ENCODE data around the gene DRAP1.

DRAP1 gene

DNA sequence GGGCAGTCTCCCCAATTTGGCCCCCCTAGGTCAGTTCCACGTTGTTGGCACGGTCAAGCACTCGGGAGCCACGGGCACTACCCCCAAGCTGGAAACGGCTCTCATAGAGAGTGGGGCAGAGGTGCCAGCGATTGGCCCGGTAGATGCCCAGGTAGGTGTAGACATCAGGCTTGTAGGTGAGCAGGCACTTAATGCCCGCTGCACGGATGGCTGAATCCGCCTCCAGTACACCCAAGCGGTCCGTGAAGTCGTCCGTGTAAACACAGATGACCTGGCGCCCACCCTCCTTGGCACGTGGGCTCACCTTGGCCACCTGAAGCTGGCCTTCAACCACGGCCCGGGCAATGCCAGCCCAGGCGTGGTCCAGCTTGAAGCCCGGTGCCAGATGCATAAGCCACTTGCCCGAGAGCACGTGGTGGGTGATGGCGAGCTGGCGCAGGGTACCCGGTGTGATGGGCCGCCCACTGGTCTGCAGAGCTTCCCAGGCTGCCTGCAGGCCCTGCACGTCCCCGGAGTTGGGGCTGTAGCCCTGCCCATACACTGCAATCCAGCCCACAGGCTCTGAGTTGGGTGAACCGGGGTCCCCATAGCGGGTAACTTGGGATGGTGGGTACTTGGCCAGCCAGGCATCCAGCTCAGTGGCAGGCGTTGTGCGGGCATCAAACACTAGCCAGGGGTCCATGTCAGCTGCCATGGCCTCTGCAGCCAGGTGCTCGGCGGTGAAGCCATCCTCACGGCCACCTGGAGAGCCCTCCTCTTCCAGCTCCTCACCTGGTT is 1.6 kb upstream of the DRAP1 start:
- no peak for DNase-seq (ENCODE audit: insufficient read length, low spot score)
- FAIRE-seq: no peak
- no peak for TF ChIP-seq CTCF (IDR thresholded peaks at IDR 0.05; ENCODE audit: insufficient read depth, missing control alignments)

DNA sequence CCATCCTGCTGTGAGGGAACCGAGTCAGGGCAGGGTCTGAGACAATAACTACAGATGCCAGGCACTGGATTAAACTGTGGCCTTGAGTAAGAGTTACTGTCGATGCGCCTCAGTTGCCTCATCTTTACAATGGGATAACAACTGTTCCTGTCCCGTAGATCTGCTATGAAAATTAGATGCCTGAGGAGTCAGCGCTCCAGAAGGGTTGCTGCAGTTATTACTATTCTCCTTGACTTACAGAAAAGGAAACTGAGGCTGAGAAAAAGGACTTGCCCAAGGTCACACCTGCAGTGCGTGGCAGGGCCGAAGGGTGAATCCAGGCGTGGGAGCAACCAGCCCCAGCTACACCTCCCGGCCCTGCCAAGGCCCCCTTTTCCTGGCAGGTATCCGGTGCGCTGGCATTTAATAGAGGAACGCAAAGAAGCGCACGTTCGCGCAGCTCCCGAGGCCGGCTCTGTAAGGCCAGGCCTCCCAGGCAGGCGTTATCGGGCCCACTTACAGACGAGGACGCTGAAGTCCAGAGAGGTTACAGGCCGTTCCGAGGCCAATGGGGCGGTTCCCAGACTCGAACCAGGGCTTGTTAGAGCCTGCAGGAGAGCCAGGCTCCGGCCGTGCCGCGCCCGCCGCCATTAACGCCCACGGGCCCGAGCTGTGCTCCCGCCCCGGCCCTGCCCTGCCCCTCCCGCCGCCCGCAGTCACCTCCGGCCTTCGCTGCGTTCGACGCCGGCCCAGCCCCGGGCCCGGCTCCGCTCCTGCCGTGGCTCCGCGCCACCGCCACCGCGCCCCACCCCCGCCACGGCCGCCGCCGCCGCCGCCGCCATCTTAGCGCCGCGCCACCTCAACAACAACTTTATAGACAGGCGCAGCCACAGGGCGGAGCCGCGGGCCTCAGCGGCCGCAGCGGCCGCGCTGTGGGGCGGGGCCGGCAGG is 750 bp upstream of the DRAP1 start, which contains the start of gene C11orf68:
TSS of gene C11orf68 (minus strand) at position 852 of the 930 bp plus-strand sequence. CDS start at position 821, 31 bp downstream.
- no peak for TF ChIP-seq CTCF (IDR thresholded peaks at IDR 0.05; ENCODE audit: insufficient read depth, missing control alignments)
- DNase-seq (ENCODE audit: insufficient read length, low spot score): no peak
- FAIRE-seq: no peak

- no peak for DNase-seq (ENCODE audit: insufficient read length, low spot score)
Measured at GRCh38 chr11:65919573-65920371, 546 bp downstream of the DRAP1 start.

DNA sequence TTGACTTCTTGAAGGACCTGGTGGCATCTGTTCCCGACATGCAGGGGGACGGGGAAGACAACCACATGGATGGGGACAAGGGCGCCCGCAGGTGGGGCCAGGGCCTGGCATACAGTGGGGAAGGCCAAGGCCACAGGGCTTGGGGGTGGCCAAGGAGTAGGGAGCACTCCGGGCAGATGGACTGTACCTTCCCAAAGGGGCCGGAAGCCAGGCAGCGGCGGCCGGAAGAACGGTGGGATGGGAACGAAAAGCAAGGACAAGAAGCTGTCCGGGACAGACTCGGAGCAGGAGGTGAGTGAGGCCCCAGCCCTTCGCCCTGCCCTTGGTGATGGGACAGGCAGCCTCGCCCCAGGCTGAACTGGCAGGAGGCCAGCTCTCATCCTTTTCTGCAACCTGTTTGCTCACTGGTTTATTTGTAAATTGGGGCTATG is 1.2 kb downstream of the DRAP1 start:
- no peak for TF ChIP-seq CTCF (IDR thresholded peaks at IDR 0.05; ENCODE audit: insufficient read depth, missing control alignments)
- FAIRE-seq: no peak

More at GRCh38 chr11:65919573-65920371, 546 bp downstream of the DRAP1 start:
- no peak for FAIRE-seq
- no peak for TF ChIP-seq CTCF (IDR thresholded peaks at IDR 0.05; ENCODE audit: insufficient read depth, missing control alignments)

DNA sequence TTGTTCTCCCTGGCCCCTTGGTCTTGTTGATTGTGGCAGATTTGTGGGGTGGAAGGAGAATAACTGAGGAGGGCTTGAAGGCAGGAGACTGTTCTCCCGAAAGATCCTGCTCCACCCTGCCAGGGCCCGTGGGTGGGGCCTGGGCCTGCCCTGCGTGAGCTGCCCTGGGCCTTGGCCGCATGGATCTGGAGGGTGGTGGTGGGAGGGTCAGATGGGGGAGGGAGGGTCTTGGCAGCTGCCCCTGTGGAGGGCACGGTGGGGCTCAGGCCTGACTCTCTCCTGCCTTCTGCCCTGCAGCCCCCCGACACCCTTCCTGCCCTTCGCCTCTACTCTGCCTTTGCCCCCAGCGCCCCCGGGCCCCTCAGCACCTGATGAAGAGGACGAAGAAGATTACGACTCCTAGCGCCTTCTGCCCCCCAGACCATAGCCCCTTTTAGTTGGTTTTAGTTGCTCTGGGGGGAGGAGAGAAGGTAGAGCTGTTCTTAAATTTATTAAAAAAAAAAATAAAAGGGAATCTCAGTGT is 1.9 kb downstream of the DRAP1 start:
- TF ChIP-seq CTCF (IDR thresholded peaks at IDR 0.05; ENCODE audit: insufficient read depth, missing control alignments): no peak
- DNase-seq (ENCODE audit: insufficient read length, low spot score) (no peak), FAIRE-seq (no peak)

More for the DNA sequence above, 1.2 kb downstream of the DRAP1 start:
- DNase-seq (ENCODE audit: insufficient read length, low spot score): no peak

DNA sequence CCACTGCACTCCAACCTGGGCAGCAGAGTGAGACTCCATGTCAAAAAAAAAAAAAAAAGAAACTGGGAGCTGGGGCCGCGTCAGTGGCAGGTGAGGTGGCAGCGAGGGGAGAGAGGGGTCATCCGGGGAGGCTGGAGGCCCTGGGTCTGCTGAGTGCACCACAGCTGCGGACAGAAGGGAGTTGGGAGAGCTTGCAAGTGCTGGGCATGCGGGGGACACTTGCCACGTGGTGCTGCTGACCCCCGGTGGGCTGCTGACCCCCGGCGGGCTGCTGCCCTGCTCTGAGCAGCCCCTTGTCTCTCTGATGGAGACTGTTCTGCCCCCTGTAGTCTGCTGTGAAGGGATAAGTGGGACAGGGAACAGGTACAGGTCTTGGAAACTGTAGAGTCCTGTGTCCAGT is 2.6 kb downstream of the DRAP1 start:
- FAIRE-seq: no peak
- no peak for DNase-seq (ENCODE audit: insufficient read length, low spot score)
- no peak for TF ChIP-seq CTCF (IDR thresholded peaks at IDR 0.05; ENCODE audit: insufficient read depth, missing control alignments)
